HG02798 (cell line): Measurements from ENCODE around the gene GPM6B.
"Not testable (repeated sequence)": the region's sequence is repeated elsewhere in the genome, so short reads cannot be mapped to it uniquely, and the experiment has no call there.

ENCODE experiments used
- ATAC-seq: cut with Tn5 transposase; IDR thresholded peaks from one replicate; pipeline ENCODE4 v1.9.1; 2021; ENCODE audit warnings: mild to moderate bottlenecking; ENCODE audit not compliant: unreplicated experiment, poor library complexity

The GPM6B gene

GRCh38 chrX:13733506-13733905 lies 83.4 kb downstream of the GPM6B start:
- ATAC-seq: no peak

- ATAC-seq: no peak
Observed at GRCh38 chrX:13732246-13733067, 84.4 kb downstream of the GPM6B start.

DNA sequence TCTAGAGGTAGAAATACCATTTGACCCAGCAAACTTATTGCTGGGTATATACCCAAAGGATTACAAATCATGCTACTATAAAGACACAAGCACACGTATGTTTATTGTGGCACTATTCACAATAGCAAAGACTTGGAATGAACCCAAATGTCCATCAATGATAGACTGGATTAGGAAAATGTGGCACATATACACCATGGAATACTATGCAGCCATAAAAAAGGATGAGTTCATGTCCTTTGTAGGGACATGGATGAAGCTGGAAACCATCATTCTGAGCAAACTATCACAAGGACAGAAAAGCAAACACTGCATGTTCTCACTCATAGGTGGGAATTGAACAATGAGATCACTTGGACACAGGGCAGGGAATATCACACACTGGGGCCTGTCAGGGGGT lies 86.4 kb downstream of the GPM6B start:
- ATAC-seq: not testable (repeated sequence)

GRCh38 chrX:13726583-13726982 lies 90.3 kb downstream of the GPM6B start:
- not testable (repeated sequence) for ATAC-seq

GRCh38 chrX:13724878-13725277 lies 92.0 kb downstream of the GPM6B start:
- not testable (repeated sequence) for ATAC-seq

GRCh38 chrX:13721819-13722519 lies 94.9 kb downstream of the GPM6B start:
- ATAC-seq: no peak

DNA sequence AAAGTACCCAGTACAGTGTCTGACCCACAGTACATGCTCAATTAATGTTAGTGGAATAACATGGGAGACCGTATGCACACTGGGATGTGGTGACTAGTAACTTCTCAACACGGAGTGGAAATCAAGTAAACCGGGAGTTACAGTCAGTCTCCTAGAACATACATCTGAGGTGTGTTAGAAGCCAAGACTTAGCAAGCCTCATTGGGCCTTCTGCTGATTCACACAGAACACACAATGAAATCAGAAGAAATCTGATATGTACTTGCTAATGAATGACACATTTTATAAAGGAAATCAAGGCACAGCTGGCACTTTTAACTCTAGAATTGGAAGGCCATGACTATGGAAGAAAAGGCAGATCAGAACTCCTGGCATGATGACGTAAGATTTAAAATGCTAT lies 95.5 kb downstream of the GPM6B start:
- ATAC-seq: no peak
